Measurements from ENCODE around the gene FOXB2. TPM values are rescaled to one million over a fixed set of nuclear protein-coding genes. Genes with fewer than 3 reads are reported as not detected.

Gene FOXB2
- total RNA-seq, 4 donors from 2014 or later, result not detected

DNA sequence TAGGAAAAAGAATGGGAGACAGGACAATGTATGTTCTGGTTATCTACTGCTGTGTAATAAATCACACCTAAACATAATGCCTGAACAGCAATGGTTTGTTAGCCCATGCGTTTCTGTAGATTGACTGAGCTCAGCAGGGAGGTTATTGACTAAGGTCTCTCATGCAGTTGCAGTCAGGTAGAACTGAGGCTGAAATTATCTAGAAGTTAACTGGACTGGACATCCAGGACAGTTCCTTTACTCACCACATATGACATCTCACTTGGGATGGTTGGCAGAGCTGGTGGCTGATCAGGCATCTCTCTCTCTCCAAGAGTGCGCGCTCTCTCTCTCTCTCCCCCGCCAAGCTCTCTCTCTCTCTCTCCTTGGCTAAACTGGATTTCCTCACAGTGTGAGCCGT lies 8.9 kb upstream of the FOXB2 start:
- 48% methylated on average over 5 of the region's 5 CpGs for WGBS
- Histone ChIP-seq H3K27me3 (peaks cover 17 to 87% (median 59%) of the 10 kb centered on the region in 4 donors), H3K27ac (replicated peaks in 1 of 4) (no peak overlapping the region), H3K36me3 (no peaks in the 10 kb centered on the region), H3K9me3 (no peaks in the 10 kb centered on the region), H3K4me1 (peaks cover 21 to 32% (median 27%) of the 10 kb centered on the region in 4 donors), H3K4me3 (no peak overlapping the region)
- no peak for TF ChIP-seq POLR2A (IDR thresholded peaks at IDR 0.05; ENCODE audit: low read depth)
- TF ChIP-seq POLR2AphosphoS5 (IDR thresholded peaks at IDR 0.05), result no peak
- no peak for TF ChIP-seq EP300 (IDR thresholded peaks at IDR 0.05)
- TF ChIP-seq, protein P1, sequence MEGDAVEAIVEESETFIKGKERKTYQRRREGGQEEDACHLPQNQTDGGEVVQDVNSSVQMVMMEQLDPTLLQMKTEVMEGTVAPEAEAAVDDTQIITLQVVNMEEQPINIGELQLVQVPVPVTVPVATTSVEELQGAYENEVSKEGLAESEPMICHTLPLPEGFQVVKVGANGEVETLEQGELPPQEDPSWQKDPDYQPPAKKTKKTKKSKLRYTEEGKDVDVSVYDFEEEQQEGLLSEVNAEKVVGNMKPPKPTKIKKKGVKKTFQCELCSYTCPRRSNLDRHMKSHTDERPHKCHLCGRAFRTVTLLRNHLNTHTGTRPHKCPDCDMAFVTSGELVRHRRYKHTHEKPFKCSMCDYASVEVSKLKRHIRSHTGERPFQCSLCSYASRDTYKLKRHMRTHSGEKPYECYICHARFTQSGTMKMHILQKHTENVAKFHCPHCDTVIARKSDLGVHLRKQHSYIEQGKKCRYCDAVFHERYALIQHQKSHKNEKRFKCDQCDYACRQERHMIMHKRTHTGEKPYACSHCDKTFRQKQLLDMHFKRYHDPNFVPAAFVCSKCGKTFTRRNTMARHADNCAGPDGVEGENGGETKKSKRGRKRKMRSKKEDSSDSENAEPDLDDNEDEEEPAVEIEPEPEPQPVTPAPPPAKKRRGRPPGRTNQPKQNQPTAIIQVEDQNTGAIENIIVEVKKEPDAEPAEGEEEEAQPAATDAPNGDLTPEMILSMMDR (IDR thresholded peaks at IDR 0.05), result no peak
- peak; percentile 72 for DNase-seq (ENCODE audit: extremely low spot score)
- intact Hi-C loops (cut with DNase I), result no loop called here

- intact Hi-C loops (cut with DNase I), result no loop called here
- Histone ChIP-seq H3K27ac (replicated peaks in 1 of 4) (no peak overlapping the region), H3K36me3 (no peaks in the 10 kb centered on the region), H3K4me3 (peak overlapping the region in 2 of 4 donors; percentile 19 to 30), H3K27me3 (peaks cover 18 to 98% (median 76%) of the 10 kb centered on the region in 4 donors), H3K9me3 (no peaks in the 10 kb centered on the region), H3K4me1 (peaks cover 33 to 46% (median 38%) of the 10 kb centered on the region in 4 donors)
- 11% methylated on average over 38 of the region's 42 CpGs for WGBS
- TF ChIP-seq EP300 (IDR thresholded peaks at IDR 0.05), result no peak
- TF ChIP-seq, protein P1 (IDR thresholded peaks at IDR 0.05), result peak; percentile 41 to 71 (median 59)
- peak; percentile 91 for DNase-seq (ENCODE audit: extremely low spot score)
These were observed 7.3 kb upstream of the FOXB2 start for GRCh38 chr9:77011973-77012821.

GRCh38 chr9:77013206-77013931 lies 6.1 kb upstream of the FOXB2 start:
- H3K27me3 ChIP-seq, result peaks cover 22 to 98% (median 87%) of the 10 kb centered on the region in 4 donors
- H3K9me3 ChIP-seq, result no peaks in the 10 kb centered on the region
- WGBS, result 8% methylated on average over 21 of the region's 21 CpGs
- no peaks in the 10 kb centered on the region for H3K36me3 ChIP-seq
- DNase-seq (ENCODE audit: extremely low spot score), result peak; percentile 78
- no peak overlapping the region for H3K27ac ChIP-seq (replicated peaks in 1 of 4)
- peaks cover 35 to 52% (median 43%) of the 10 kb centered on the region in 4 donors for H3K4me1 ChIP-seq
- intact Hi-C loops (cut with DNase I), result no loop called here
- no peak overlapping the region for H3K4me3 ChIP-seq
- peak in 1 of 2 donors; percentile 14 for TF ChIP-seq POLR2AphosphoS5 (IDR thresholded peaks at IDR 0.05)
- no peak for TF ChIP-seq EP300 (IDR thresholded peaks at IDR 0.05)

- H3K36me3 ChIP-seq, result no peaks in the 10 kb centered on the region
- no peak overlapping the region for H3K27ac ChIP-seq (replicated peaks in 1 of 4)
- no peak overlapping the region for H3K4me3 ChIP-seq
- WGBS, result 1% methylated on average over 18 of the region's 46 CpGs
- DNase-seq (ENCODE audit: extremely low spot score), result peak; percentile 68
- H3K4me1 ChIP-seq, result peaks cover 40 to 59% (median 50%) of the 10 kb centered on the region in 4 donors
- TF ChIP-seq POLR2AphosphoS5 (IDR thresholded peaks at IDR 0.05) (no peak), EP300 (IDR thresholded peaks at IDR 0.05) (no peak), POLR2A (IDR thresholded peaks at IDR 0.05; ENCODE audit: low read depth) (no peak)
- TF ChIP-seq, protein P1 (IDR thresholded peaks at IDR 0.05), result no peak
- peaks cover 25 to 98% (median 92%) of the 10 kb centered on the region in 4 donors for H3K27me3 ChIP-seq
- H3K9me3 ChIP-seq, result no peaks in the 10 kb centered on the region
- intact Hi-C loops (cut with DNase I), result no loop called here
These were observed 5.4 kb upstream of the FOXB2 start for GRCh38 chr9:77013932-77014596.
